KOPT-K1 (cell line): Measurements from ENCODE around the gene NUB1.

Experiments used
- H3K27ac ChIP-seq: fragments of 200-600 bp; sonication (generic); 2 replicates; pipeline ENCODE4 v1.5.1; 2016; ENCODE audit warnings: antibody characterized with exemption, mild to moderate bottlenecking, low read depth, low read length; ENCODE audit not compliant: poor library complexity, severe bottlenecking
- H3K36me3 ChIP-seq: fragments of 200-600 bp; sonication (generic); 2 replicates; pipeline ENCODE4 v1.5.1; 2017; ENCODE audit warnings: antibody characterized with exemption, mild to moderate bottlenecking, low read length, moderate library complexity; ENCODE audit not compliant: insufficient read depth
- H3K9me3 ChIP-seq: fragments of 200-600 bp; sonication (generic); 2 replicates; pipeline ENCODE4 v1.5.1; 2017; ENCODE audit warnings: antibody characterized with exemption, low read length, mild to moderate bottlenecking; ENCODE audit not compliant: insufficient read depth, poor library complexity, severe bottlenecking

Gene NUB1

GRCh38 chr7:151308791-151309190, 32.8 kb upstream of the NUB1 start:
- peaks cover 15% of the 10 kb centered on the region for H3K9me3 ChIP-seq

GRCh38 chr7:151309311-151309710, 32.3 kb upstream of the NUB1 start:
- no peaks in the 10 kb centered on the region for H3K36me3 ChIP-seq
- peaks cover 15% of the 10 kb centered on the region for H3K9me3 ChIP-seq
- no peak overlapping the region for H3K27ac ChIP-seq

More at GRCh38 chr7:151308791-151309190, 32.8 kb upstream of the NUB1 start:
- Histone ChIP-seq H3K36me3 (no peaks in the 10 kb centered on the region), H3K27ac (no peak overlapping the region)

- Histone ChIP-seq H3K9me3 (peaks cover 15% of the 10 kb centered on the region), H3K27ac (no peak overlapping the region), H3K36me3 (no peaks in the 10 kb centered on the region)
These were observed 31.0 kb upstream of the NUB1 start for GRCh38 chr7:151310578-151310977.

GRCh38 chr7:151311294-151311864, 30.2 kb upstream of the NUB1 start:
- H3K36me3 ChIP-seq, result no peaks in the 10 kb centered on the region
- H3K9me3 ChIP-seq, result peaks cover 15% of the 10 kb centered on the region
- H3K27ac ChIP-seq, result no peak overlapping the region

GRCh38 chr7:151312356-151312755, 29.3 kb upstream of the NUB1 start:
- Histone ChIP-seq H3K36me3 (no peaks in the 10 kb centered on the region), H3K9me3 (peaks cover 15% of the 10 kb centered on the region), H3K27ac (no peak overlapping the region)

GRCh38 chr7:151312831-151313809, 28.5 kb upstream of the NUB1 start:
- Histone ChIP-seq H3K36me3 (no peaks in the 10 kb centered on the region), H3K27ac (peak overlapping the region; percentile 18), H3K9me3 (peaks cover 15% of the 10 kb centered on the region)

GRCh38 chr7:151313857-151314256, 27.8 kb upstream of the NUB1 start:
- H3K9me3 ChIP-seq, result peaks cover 15% of the 10 kb centered on the region
- H3K36me3 ChIP-seq, result no peaks in the 10 kb centered on the region
- no peak overlapping the region for H3K27ac ChIP-seq

- Histone ChIP-seq H3K9me3 (peaks cover 19% of the 10 kb centered on the region), H3K27ac (no peak overlapping the region), H3K36me3 (no peaks in the 10 kb centered on the region)
These were observed 27.2 kb upstream of the NUB1 start for GRCh38 chr7:151314401-151314800.

GRCh38 chr7:151315038-151315655, 26.5 kb upstream of the NUB1 start:
- Histone ChIP-seq H3K9me3 (peaks cover 27% of the 10 kb centered on the region), H3K36me3 (no peaks in the 10 kb centered on the region), H3K27ac (peak overlapping the region; percentile 40)

GRCh38 chr7:151316896-151317295, 24.7 kb upstream of the NUB1 start:
- Histone ChIP-seq H3K36me3 (no peaks in the 10 kb centered on the region), H3K9me3 (peaks cover 36% of the 10 kb centered on the region), H3K27ac (no peak overlapping the region)

GRCh38 chr7:151317936-151318335, 23.7 kb upstream of the NUB1 start:
- H3K27ac ChIP-seq, result no peak overlapping the region
- H3K9me3 ChIP-seq, result peaks cover 36% of the 10 kb centered on the region
- no peaks in the 10 kb centered on the region for H3K36me3 ChIP-seq

- H3K27ac ChIP-seq, result no peak overlapping the region
- no peaks in the 10 kb centered on the region for H3K36me3 ChIP-seq
- H3K9me3 ChIP-seq, result peaks cover 36% of the 10 kb centered on the region
These were observed 22.4 kb upstream of the NUB1 start for GRCh38 chr7:151319189-151319588.

- H3K27ac ChIP-seq, result no peak overlapping the region
- no peaks in the 10 kb centered on the region for H3K36me3 ChIP-seq
- H3K9me3 ChIP-seq, result peaks cover 40% of the 10 kb centered on the region
These were observed 21.3 kb upstream of the NUB1 start for GRCh38 chr7:151320263-151320845.

GRCh38 chr7:151321341-151321740, 20.3 kb upstream of the NUB1 start:
- Histone ChIP-seq H3K9me3 (peaks cover 40% of the 10 kb centered on the region), H3K27ac (no peak overlapping the region), H3K36me3 (no peaks in the 10 kb centered on the region)

- peaks cover 45% of the 10 kb centered on the region for H3K9me3 ChIP-seq
- H3K27ac ChIP-seq, result no peak overlapping the region
- no peaks in the 10 kb centered on the region for H3K36me3 ChIP-seq
These were observed 18.7 kb upstream of the NUB1 start for GRCh38 chr7:151322906-151323305.
